Measurements from ENCODE around the gene NOL11. TPM values are rescaled to one million over a fixed set of nuclear protein-coding genes. Genes with fewer than 3 reads are reported as not detected.
A peak's percentile ranks its signal among the peaks of the same experiment; 100 is the strongest.

The NOL11 gene
- total and polyA plus RNA-seq, 12 donors: 18.3 to 67.8 (median 33.1) TPM

DNA sequence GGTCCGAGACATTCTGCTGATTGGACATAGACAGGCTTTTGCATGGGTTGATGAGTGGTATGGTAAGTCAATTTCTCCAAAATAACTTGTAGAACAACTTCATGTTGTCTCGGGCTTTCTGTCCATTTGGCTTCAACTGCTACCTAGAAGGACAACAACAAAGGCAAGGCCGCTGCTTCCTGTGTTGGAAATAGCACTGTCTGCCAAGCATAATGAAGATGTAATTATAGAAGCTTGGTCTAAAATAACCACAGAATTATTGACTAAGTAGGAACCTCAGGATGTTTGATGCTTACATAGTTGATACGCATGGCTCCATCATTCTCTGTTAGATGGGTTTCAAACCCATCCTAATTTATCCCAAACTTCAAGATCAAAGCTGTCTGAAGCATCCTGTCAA is 42.3 kb upstream of the NOL11 start:
- WGBS, 4 donors: 77 to 90% (median 85%) methylated on average over 4 of the region's 4 CpGs
- TF ChIP-seq, protein P1, sequence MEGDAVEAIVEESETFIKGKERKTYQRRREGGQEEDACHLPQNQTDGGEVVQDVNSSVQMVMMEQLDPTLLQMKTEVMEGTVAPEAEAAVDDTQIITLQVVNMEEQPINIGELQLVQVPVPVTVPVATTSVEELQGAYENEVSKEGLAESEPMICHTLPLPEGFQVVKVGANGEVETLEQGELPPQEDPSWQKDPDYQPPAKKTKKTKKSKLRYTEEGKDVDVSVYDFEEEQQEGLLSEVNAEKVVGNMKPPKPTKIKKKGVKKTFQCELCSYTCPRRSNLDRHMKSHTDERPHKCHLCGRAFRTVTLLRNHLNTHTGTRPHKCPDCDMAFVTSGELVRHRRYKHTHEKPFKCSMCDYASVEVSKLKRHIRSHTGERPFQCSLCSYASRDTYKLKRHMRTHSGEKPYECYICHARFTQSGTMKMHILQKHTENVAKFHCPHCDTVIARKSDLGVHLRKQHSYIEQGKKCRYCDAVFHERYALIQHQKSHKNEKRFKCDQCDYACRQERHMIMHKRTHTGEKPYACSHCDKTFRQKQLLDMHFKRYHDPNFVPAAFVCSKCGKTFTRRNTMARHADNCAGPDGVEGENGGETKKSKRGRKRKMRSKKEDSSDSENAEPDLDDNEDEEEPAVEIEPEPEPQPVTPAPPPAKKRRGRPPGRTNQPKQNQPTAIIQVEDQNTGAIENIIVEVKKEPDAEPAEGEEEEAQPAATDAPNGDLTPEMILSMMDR (IDR thresholded peaks at IDR 0.05): no peak
- no peak for TF ChIP-seq POLR2A (IDR thresholded peaks at IDR 0.05)
- no peaks in the 10 kb centered on the region for H3K27me3 ChIP-seq
- peaks cover 0 to 4% of the 10 kb centered on the region in 2 donors for H3K4me1 ChIP-seq (replicated peaks in 1 of 2)
- no peak for DNase-seq
- H3K27ac ChIP-seq: no peak overlapping the region
- no peak overlapping the region for H3K4me3 ChIP-seq
- H3K9me3 ChIP-seq (replicated peaks in 1 of 3): no peaks in the 10 kb centered on the region
- H3K36me3 ChIP-seq (replicated peaks in 1 of 2): peaks cover 0 to 3% of the 10 kb centered on the region in 2 donors
- intact Hi-C loops (cut with DNase I): no loop called here

DNA sequence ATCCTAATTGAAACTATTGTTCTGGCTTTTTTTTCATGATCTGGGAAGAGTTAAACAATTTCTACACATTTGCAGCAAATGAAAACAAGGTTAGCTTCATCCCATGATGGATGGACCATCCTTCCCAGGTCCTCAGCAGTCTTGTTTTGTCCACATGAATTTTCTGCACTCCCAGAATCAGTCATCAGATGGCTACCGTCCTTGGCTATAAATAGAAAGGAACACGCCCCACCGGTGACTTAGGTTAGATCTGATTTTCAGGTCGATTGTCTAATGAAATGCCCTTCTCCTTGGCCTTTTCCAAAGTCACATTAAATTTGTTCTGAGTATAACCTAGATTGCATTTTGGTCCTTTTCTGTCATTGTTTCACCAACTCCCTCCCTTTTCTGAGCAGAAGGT is 41.4 kb upstream of the NOL11 start:
- H3K27me3 ChIP-seq: no peaks in the 10 kb centered on the region
- TF ChIP-seq, protein P1 (IDR thresholded peaks at IDR 0.05): no peak
- TF ChIP-seq POLR2A (IDR thresholded peaks at IDR 0.05): no peak
- intact Hi-C loops (cut with DNase I): no loop called here
- peak overlapping the region in 1 of 5 donors; percentile 13 for H3K27ac ChIP-seq
- peaks cover 0 to 4% of the 10 kb centered on the region in 2 donors for H3K4me1 ChIP-seq (replicated peaks in 1 of 2)
- DNase-seq: peak in 4 of 7 donors; percentile 14 to 32 (median 24)
- 34 to 65% (median 53%) methylated on average over 4 of the region's 4 CpGs for WGBS, 4 donors
- no peak overlapping the region for H3K4me3 ChIP-seq
- peaks cover 0 to 3% of the 10 kb centered on the region in 2 donors for H3K36me3 ChIP-seq (replicated peaks in 1 of 2)
- no peaks in the 10 kb centered on the region for H3K9me3 ChIP-seq (replicated peaks in 1 of 3)

DNA sequence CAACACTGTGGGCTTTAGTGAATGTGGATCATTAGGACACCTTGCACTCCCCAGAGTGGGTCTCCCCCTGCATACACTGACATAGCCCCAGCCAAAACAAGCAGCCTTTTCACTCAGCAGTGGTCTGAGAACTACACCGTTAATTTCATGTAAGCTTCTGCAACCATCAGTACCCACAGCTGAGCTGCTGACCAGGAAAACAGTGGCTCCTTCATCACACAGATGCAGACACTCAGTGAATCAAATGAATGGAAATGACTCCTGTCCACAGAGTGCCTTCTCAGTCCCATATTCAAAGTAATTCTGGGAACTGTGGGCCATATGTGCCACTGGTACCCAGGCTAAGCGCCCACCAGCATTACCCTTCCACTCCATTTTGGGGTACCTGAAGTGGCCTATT is 39.3 kb upstream of the NOL11 start:
- Histone ChIP-seq H3K9me3 (replicated peaks in 1 of 3) (no peaks in the 10 kb centered on the region), H3K36me3 (replicated peaks in 1 of 2) (peaks cover 0 to 3% of the 10 kb centered on the region in 2 donors), H3K4me3 (no peak overlapping the region), H3K27me3 (no peaks in the 10 kb centered on the region), H3K4me1 (replicated peaks in 1 of 2) (peaks cover 0 to 4% of the 10 kb centered on the region in 2 donors), H3K27ac (no peak overlapping the region)
- intact Hi-C loops (cut with DNase I): no loop called here
- DNase-seq: no peak
- TF ChIP-seq POLR2A (IDR thresholded peaks at IDR 0.05): no peak
- TF ChIP-seq, protein P1 (IDR thresholded peaks at IDR 0.05): no peak
- 90 to 100% (median 96%) methylated on average over 2 of the region's 2 CpGs for WGBS, 4 donors

DNA sequence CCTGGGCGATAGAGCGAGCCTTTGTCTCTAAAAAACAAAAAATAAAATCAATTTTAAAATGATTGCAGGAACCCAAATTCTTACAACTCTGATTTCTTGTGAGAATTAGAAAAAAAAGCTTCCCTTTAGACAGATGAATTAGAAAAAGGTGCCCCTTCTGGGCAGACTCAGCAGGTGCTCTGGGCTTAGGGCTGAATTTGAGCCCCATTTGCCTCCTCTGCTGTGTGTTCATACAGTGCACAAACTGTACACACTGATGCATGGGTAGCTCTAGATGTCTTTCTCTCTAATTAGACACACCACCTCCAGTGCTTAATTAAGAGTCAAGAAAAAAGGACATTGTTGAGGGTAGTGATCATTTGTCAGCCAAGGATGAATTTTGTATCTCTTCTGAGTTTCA is 38.5 kb upstream of the NOL11 start:
- WGBS, 4 donors: 95 to 100% (median 97%) methylated on average over 2 of the region's 2 CpGs
- intact Hi-C loops (cut with DNase I): no loop called here
- DNase-seq: no peak
- H3K36me3 ChIP-seq (replicated peaks in 1 of 2): peaks cover 0 to 3% of the 10 kb centered on the region in 2 donors
- no peaks in the 10 kb centered on the region for H3K27me3 ChIP-seq
- TF ChIP-seq POLR2A (IDR thresholded peaks at IDR 0.05): no peak
- TF ChIP-seq, protein P1 (IDR thresholded peaks at IDR 0.05): no peak
- no peak overlapping the region for H3K27ac ChIP-seq
- peaks cover 0 to 4% of the 10 kb centered on the region in 2 donors for H3K4me1 ChIP-seq (replicated peaks in 1 of 2)
- H3K9me3 ChIP-seq (replicated peaks in 1 of 3): no peaks in the 10 kb centered on the region
- no peak overlapping the region for H3K4me3 ChIP-seq
